PC-9 (cell line): ENCODE data around the gene NUDT9. TPM values are rescaled to one million over a fixed set of nuclear protein-coding genes. Genes with fewer than 3 reads are reported as not detected.
"Not testable (repeated sequence)": the region's sequence is repeated elsewhere in the genome, so short reads cannot be mapped to it uniquely, and the experiment has no call there.

Source experiments
- BruUV-seq: library from RNA; stranded (reverse); fragments of 400-500 nt; replicated peaks from 2 replicates; lab custom pipeline; 2021; lab: Mats Ljungman, UMichigan
- CTCF ChIA-PET: fragments of 300-600 bp; sonication (Branson Sonifier 250); formaldehyde crosslinking; loops from one replicate; lab custom pipeline; 2022; ENCODE audit warnings: antibody characterized with exemption; lab: Charles Lee
- POLR2A ChIA-PET: fragments of 300-600 bp; sonication (Branson Sonifier 250); formaldehyde crosslinking; loops from one replicate; lab custom pipeline; 2022; ENCODE audit warnings: antibody characterized with exemption; ENCODE audit not compliant: unreplicated experiment; lab: Charles Lee
- DNase-seq, 2 experiments: peaks; one replicate each; pipeline versions ENCODE4 v3.0.0 to v3.0.0-alpha.2; 2015 to 2022; ENCODE audit warnings: mixed read lengths in 1 of 2
- H2AFZ ChIP-seq: fragments of 200-600 bp; sonication (generic); 2 replicates; pipeline ENCODE4 v1.8.1; 2017; ENCODE audit warnings: antibody characterized with exemption
- H3F3A ChIP-seq: fragments of 200-600 bp; sonication (generic); 2 replicates; pipeline ENCODE4 v1.8.1; 2017; ENCODE audit warnings: antibody characterized with exemption, mild to moderate bottlenecking, low read depth; ENCODE audit not compliant: insufficient read depth
- H3K27ac ChIP-seq: fragments of 200-600 bp; sonication (generic); 2 replicates; pipeline ENCODE4 v1.6.1; 2016; ENCODE audit warnings: mixed run types
- H3K27me3 ChIP-seq: fragments of 200-600 bp; sonication (generic); 2 replicates; pipeline ENCODE4 v1.6.1; 2016; ENCODE audit warnings: low read depth, mixed run types; ENCODE audit not compliant: insufficient read depth
- H3K36me3 ChIP-seq: fragments of 200-600 bp; sonication (generic); 2 replicates; pipeline ENCODE4 v1.6.1; 2016; ENCODE audit warnings: low read depth, mixed run types
- H3K4me1 ChIP-seq: fragments of 200-600 bp; sonication (generic); replicated peaks from 2 replicates; pipeline ENCODE4 v1.6.1; 2016; ENCODE audit warnings: mixed run types; ENCODE audit not compliant: insufficient read depth
- H3K4me2 ChIP-seq: fragments of 200-600 bp; sonication (generic); 2 replicates; pipeline ENCODE4 v1.6.1; 2017; ENCODE audit warnings: mixed run types
- H3K4me3 ChIP-seq: fragments of 200-600 bp; sonication (generic); 2 replicates; pipeline ENCODE4 v1.6.1; 2016; ENCODE audit warnings: mixed run types
- H3K79me2 ChIP-seq: fragments of 200-600 bp; sonication (generic); 2 replicates; pipeline ENCODE4 v1.6.1; 2017; ENCODE audit warnings: low read depth, mixed run types
- H3K9me2 ChIP-seq: fragments of 200-600 bp; sonication (generic); 2 replicates; pipeline ENCODE4 v1.8.1; 2017; ENCODE audit warnings: mild to moderate bottlenecking; ENCODE audit not compliant: insufficient read depth
- H3K9me3 ChIP-seq: fragments of 200-600 bp; sonication (generic); 2 replicates; pipeline ENCODE4 v1.8.1; 2016; ENCODE audit warnings: low read depth; ENCODE audit not compliant: insufficient read depth
- H4K20me1 ChIP-seq: fragments of 200-600 bp; sonication (generic); 2 replicates; pipeline ENCODE4 v1.8.1; 2017; ENCODE audit not compliant: insufficient read depth
- EZH2 ChIP-seq: fragments of 200-600 bp; sonication (generic); IDR thresholded peaks from 2 replicates; pipeline ENCODE4 v1.8.0; 2017; ENCODE audit warnings: antibody characterized with exemption, low read depth
- intact Hi-C: fragments of 100-400 bp; cut with micrococcal nuclease; formaldehyde crosslinking; loops from one replicate; pipeline ENCODE4 v1.10.0; 2022; ENCODE audit not compliant: unreplicated experiment
- total RNA-seq: library from RNA; stranded (reverse); gene quantifications from 2 replicates; pipeline ENCODE4 v1.2.3, GENCODE V29; 2021
- TF ChIP-seq, protein P1 (sequence below): fragments of 200-600 bp; sonication (generic); conservative IDR thresholded peaks from 2 replicates; pipeline ENCODE4 v1.6.1; 2017; ENCODE audit warnings: mixed run types, antibody characterized with exemption, mild to moderate bottlenecking, moderate library complexity

Gene NUDT9
- total RNA-seq, 1 experiment from 2014 or later = 14.7 TPM

DNA sequence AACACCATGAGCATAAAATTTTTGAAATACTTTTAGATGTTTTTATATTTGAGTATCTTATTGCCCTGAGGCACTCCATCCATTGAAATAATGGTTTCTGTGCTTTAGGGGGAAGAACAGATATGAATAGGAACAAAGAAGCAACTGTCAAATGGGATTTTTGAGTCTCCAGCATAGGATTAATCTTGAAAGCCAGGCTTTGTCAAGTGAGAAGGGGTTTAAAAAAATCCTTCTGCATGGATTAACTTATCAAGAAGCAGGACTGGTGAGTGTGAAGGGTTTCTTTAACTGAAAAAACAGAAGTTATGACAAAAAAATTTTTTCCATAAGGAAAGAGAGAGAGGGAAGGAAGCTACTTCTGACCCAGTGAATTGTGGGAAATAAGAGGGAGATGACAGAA is 7.6 kb upstream of the NUDT9 start:
- Histone ChIP-seq H3K9me2 (no peaks in the 10 kb centered on the region), H2AFZ (no peak overlapping the region), H3K36me3 (no peaks in the 10 kb centered on the region), H3K4me1 (no peaks in the 10 kb centered on the region), H3F3A (no peaks in the 10 kb centered on the region), H3K79me2 (no peaks in the 10 kb centered on the region), H3K9me3 (no peaks in the 10 kb centered on the region), H3K4me3 (no peak overlapping the region), H4K20me1 (no peaks in the 10 kb centered on the region), H3K27ac (no peak overlapping the region), H3K4me2 (no peak overlapping the region), H3K27me3 (no peaks in the 10 kb centered on the region)
- no peak for DNase-seq
- intact Hi-C loops = no loop called here
- BruUV-seq = no TSS peak
- ChIA-PET POLR2A (no interaction called here), CTCF (no interaction called here)
- TF ChIP-seq EZH2 = no peak
- TF ChIP-seq, protein P1, sequence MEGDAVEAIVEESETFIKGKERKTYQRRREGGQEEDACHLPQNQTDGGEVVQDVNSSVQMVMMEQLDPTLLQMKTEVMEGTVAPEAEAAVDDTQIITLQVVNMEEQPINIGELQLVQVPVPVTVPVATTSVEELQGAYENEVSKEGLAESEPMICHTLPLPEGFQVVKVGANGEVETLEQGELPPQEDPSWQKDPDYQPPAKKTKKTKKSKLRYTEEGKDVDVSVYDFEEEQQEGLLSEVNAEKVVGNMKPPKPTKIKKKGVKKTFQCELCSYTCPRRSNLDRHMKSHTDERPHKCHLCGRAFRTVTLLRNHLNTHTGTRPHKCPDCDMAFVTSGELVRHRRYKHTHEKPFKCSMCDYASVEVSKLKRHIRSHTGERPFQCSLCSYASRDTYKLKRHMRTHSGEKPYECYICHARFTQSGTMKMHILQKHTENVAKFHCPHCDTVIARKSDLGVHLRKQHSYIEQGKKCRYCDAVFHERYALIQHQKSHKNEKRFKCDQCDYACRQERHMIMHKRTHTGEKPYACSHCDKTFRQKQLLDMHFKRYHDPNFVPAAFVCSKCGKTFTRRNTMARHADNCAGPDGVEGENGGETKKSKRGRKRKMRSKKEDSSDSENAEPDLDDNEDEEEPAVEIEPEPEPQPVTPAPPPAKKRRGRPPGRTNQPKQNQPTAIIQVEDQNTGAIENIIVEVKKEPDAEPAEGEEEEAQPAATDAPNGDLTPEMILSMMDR = no peak

DNA sequence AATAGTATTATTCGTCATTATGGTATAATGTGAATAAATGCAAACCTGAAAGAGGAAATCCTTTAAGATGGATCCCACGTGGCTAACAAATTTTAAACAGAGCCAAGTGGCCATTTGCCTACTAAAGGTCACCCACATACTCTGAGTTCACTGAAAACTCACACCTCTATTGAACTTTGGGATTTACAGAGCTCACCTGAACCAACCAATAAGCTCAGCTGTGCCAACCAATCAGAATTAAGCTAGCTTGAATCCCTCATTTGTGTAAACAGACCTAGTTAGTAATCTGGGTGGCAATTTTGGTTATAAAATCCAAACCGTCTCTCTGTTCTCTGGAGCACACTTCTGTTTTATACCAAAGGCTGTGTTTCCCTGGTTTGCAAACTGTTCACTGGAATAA is 5.4 kb upstream of the NUDT9 start:
- H3K4me1 ChIP-seq = 0 out of 2 replicates have a peak, but pooled peaks cover 6% of the 10 kb centered on the region
- no peaks in the 10 kb centered on the region for H3K27me3 ChIP-seq
- H3K9me2 ChIP-seq = no peaks in the 10 kb centered on the region
- TF ChIP-seq, protein P1 = no peak
- no peak for TF ChIP-seq EZH2
- intact Hi-C loops = no loop called here
- no peak overlapping the region for H3K4me3 ChIP-seq
- DNase-seq = no peak
- H3K27ac ChIP-seq = no peak overlapping the region
- BruUV-seq = no TSS peak
- no peaks in the 10 kb centered on the region for H3K36me3 ChIP-seq
- H3K79me2 ChIP-seq = peaks cover 6% of the 10 kb centered on the region; the same call in 1 of the 2 replicates
- POLR2A ChIA-PET = no interaction called here
- CTCF ChIA-PET = no interaction called here
- H3K9me3 ChIP-seq = no peaks in the 10 kb centered on the region
- H3F3A ChIP-seq = no peaks in the 10 kb centered on the region
- no peaks in the 10 kb centered on the region for H4K20me1 ChIP-seq
- H3K4me2 ChIP-seq = no peak overlapping the region
- H2AFZ ChIP-seq = no peak overlapping the region

DNA sequence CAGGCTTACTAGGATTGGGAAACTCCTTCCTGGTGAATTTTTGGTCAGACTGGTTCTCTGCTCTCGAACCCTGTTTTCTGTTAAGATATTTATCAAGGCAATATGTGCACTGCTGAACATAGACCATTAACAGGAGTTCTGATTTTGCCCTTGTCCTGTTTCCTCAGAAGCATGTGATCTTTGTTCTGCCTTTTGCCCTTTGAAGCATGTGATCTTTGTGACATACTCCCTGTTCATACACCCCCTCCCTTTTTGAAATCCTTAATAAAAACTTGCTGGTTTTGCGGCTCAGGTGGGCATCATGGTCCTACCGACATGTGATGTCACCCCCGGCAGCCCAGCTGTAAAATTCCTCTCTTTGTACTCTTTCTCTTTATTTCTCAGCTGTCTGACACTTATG is 4.0 kb upstream of the NUDT9 start:
- H3K27ac ChIP-seq, H3K4me1 ChIP-seq, H3K9me3 ChIP-seq, H3F3A ChIP-seq, BruUV-seq, H3K4me2 ChIP-seq, CTCF ChIA-PET, H3K27me3 ChIP-seq, H2AFZ ChIP-seq, POLR2A ChIA-PET, H3K36me3 ChIP-seq, intact Hi-C loops, H3K9me2 ChIP-seq, H4K20me1 ChIP-seq, H3K4me3 ChIP-seq, DNase-seq: not testable (repeated sequence)
- peaks cover 13% of the 10 kb centered on the region for H3K79me2 ChIP-seq

DNA sequence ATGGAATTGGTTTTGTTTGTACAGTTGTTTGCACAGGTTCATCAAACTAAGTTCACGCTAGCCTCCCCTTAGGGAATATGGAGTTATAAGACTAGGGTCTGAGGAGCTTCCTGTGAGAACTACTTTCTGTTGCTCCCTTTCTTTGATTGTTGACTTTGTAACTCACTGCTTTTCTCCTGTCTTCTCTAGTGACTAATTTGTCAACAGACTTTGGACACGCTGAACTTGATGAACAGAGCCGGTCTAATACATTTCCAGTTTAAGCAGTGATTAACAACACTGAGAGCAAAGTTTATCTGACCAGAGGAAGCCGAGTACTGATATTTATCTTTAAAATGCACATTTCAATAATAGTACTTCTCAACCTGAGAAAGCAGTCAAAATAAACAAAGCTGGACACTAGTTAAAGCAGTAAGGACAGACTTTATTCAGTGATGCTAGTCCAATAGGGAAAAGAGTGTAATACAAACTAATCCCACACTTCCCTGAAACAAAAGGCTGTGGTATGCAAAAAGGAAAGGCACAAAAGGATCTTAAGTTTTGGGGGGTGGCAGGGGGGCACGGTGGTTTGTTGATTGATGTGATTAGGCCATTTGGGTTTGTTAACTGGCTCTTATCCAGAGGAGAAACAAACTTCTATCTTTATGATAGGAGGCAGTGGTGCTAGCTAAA is 2.7 kb upstream of the NUDT9 start:
- ChIA-PET POLR2A (interaction anchor here (0.8 kb wide), 1 partner anchor 595 kb away, joined by 4 read pairs; no protein-coding TSS in a partner anchor), CTCF (no interaction called here)
- Histone ChIP-seq H3K4me2 (peak overlapping the region; percentile 28; the same call in 1 of the 2 replicates), H3K4me1 (peaks cover 13% of the 10 kb centered on the region; the same call in 1 of the 2 replicates), H3F3A (no peaks in the 10 kb centered on the region), H3K9me3 (no peaks in the 10 kb centered on the region), H4K20me1 (no peaks in the 10 kb centered on the region), H3K9me2 (no peaks in the 10 kb centered on the region), H2AFZ (no peak overlapping the region), H3K36me3 (no peaks in the 10 kb centered on the region), H3K4me3 (no peak overlapping the region), H3K27ac (no peak overlapping the region), H3K79me2 (peaks cover 26% of the 10 kb centered on the region), H3K27me3 (no peaks in the 10 kb centered on the region)
- DNase-seq = peak in 1 of 2 experiments; percentile 64
- no TSS peak for BruUV-seq
- TF ChIP-seq, protein P1 = no peak
- no peak for TF ChIP-seq EZH2
- intact Hi-C loops = no loop called here
